Right ventricle myocardium superior (tissue), 1 donor: ENCODE measurements around the gene RBX1. TPM values are rescaled to one million over a fixed set of nuclear protein-coding genes. Genes with fewer than 3 reads are reported as not detected.
A peak's percentile ranks its signal among the peaks of the same experiment; 100 is the strongest.

ENCODE experiments used
- ATAC-seq: fragments of 200-7000 bp; cut with Tn5 transposase; one replicate; pipeline ENCODE4 v1.9.1; 2020; ENCODE audit warnings: mild to moderate bottlenecking; ENCODE audit not compliant: poor library complexity
- DNase-seq: peaks from one replicate; pipeline ENCODE4 v3.0.0-alpha.2; 2020
- intact Hi-C: fragments of 100-400 bp; cut with DNase I; formaldehyde crosslinking; loops from one replicate; pipeline ENCODE4 v1.11.2; 2022
- total RNA-seq: library from RNA; stranded (reverse); fragmentation: NEBNext Ultra II Directional; extraction: Animal tissue kit (Norgen Biotek cat#: 25700); gene quantifications from one replicate; pipeline ENCODE4 v1.2.1, GENCODE V29; 2021
- donor health status: DM: no; HTN: yes; CAD: no; lungs with severe emphysema.

Gene RBX1
- total RNA-seq, 1 donor from 2014 or later: 65.7 TPM

GRCh38 chr22:41003976-41004375 is 52.8 kb downstream of the RBX1 start:
- ATAC-seq (no peak), DNase-seq (no peak)
- intact Hi-C loops: no loop called here

- DNase-seq (no peak), ATAC-seq (no peak)
- intact Hi-C loops: no loop called here
Measured at GRCh38 chr22:41009222-41009948, 58.2 kb downstream of the RBX1 start.

- ATAC-seq (no peak), DNase-seq (no peak)
- intact Hi-C loops: no loop called here
Measured at GRCh38 chr22:41015003-41015402, 63.8 kb downstream of the RBX1 start.

GRCh38 chr22:41021061-41021612 is 70.0 kb downstream of the RBX1 start:
- no peak for ATAC-seq
- DNase-seq: peak; percentile 49
- intact Hi-C loops: loop anchor here (5.0 kb wide), 1 partner anchor 69 kb away; the partner anchor contains the start of gene RBX1

- intact Hi-C loops: loop anchor here (5.0 kb wide), 1 partner anchor 70 kb away; the partner anchor contains the start of gene RBX1
- DNase-seq (peak; percentile 83), ATAC-seq (peak; percentile 86)
Measured at GRCh38 chr22:41021613-41022454, 70.7 kb downstream of the RBX1 start.

DNA sequence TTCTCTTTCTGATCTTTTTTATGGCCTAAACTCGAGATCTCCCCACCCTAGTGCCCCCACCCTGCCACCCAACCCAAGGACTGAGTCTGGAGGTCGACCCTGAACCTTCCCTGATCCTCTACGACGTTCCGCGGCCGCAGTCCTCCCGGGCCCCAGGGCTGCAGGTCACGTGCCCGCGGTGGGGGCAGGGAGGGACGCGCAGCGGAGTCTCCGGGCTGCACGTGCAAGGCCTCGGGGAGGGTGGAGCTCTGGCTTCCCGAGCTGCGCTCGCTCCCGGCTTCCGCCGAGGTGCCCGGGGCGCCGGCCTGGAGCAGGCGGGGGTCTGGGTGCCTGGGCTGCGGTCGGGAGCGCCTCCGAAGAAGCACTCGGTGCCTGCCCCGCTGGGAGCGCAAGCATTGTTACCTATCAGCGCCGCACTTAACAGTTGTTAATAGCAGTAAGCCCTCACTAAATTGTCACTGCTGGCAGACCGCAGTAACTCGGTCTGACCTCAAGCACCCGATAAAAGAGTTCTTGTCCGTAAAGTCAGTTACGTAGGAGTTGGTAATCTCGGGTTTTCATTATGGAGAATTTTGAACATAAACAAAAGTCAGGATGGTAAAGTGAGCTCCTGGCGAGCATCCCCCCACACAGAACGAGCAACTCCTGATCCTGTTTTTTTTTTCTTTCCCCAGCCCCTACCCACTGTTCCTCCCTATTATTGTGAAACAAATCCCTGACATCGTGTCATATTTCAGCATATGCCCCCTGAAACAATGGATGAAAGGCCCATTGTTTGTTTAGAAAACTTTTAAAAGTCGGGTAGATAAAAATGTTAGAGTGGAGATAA is 71.5 kb downstream of the RBX1 start:
- DNase-seq: peak; percentile 96
- intact Hi-C loops: loop anchor here (5.0 kb wide), 1 partner anchor 70 kb away; the partner anchor contains the start of gene RBX1

More for the DNA sequence above, 71.5 kb downstream of the RBX1 start:
- ATAC-seq: peak; percentile 95

Other genes with a start within 250 kb of the RBX1 start
- gene SLC25A17, start 132.0 kb upstream of the RBX1 start, total RNA-seq: 3.3 TPM
- gene ST13, start 94.7 kb upstream of the RBX1 start, total RNA-seq: 206 TPM
- 21.9 TPM for gene XPNPEP3, start 94.2 kb upstream of the RBX1 start, total RNA-seq
- not detected for gene DNAJB7, start 89.3 kb upstream of the RBX1 start, total RNA-seq
- gene EP300, start 141.2 kb downstream of the RBX1 start, total RNA-seq: 24.2 TPM